Right kidney (tissue), 9 donors: ENCODE results near the gene TRIM32.

Experiments used
- DNase-seq: peaks from one replicate; pipeline ENCODE4 v3.0.0-alpha.2; 2016
- long read RNA-seq, 8 donors: transcript quantifications; one replicate each; lab custom pipeline, GENCODE V29; 2026

Gene TRIM32
- long read RNA-seq, donor 1, transcript TRIM32-201 (2 exons, 3,688 nt), result minor isoform, 6 of 13 reads
- long read RNA-seq, donor 1, transcript TRIM32-203 (2 exons, 3,717 nt), result major isoform, 7 of 13 reads
- long read RNA-seq, donor 1, partial matches to known transcripts, result 0 of 13 reads
- long read RNA-seq, donor 1, other reads (novel, unspliced or antisense), result 0 of 13 reads
- long read RNA-seq, donor 2, transcript TRIM32-203 (2 exons, 3,717 nt), result major isoform, 6 of 8 reads
- long read RNA-seq, donor 2, partial matches to known transcripts, result 0 of 8 reads
- long read RNA-seq, donor 2, other reads (novel, unspliced or antisense), result 0 of 8 reads
- long read RNA-seq, donor 3, partial matches to known transcripts, result 0 of 2 reads
- long read RNA-seq, donor 3, other reads (novel, unspliced or antisense), result 0 of 2 reads
- long read RNA-seq, donor 4, partial matches to known transcripts, result 0 of 4 reads
- long read RNA-seq, donor 4, other reads (novel, unspliced or antisense), result 0 of 4 reads
- long read RNA-seq, donor 5, partial matches to known transcripts, result 0 of 7 reads
- long read RNA-seq, donor 5, other reads (novel, unspliced or antisense), result 0 of 7 reads
- long read RNA-seq, donor 6, partial matches to known transcripts, result 0 of 5 reads
- long read RNA-seq, donor 6, other reads (novel, unspliced or antisense), result 0 of 5 reads
- long read RNA-seq, donor 7, transcript TRIM32-201 (2 exons, 3,688 nt), result major isoform, 6 of 10 reads
- long read RNA-seq, donor 7, partial matches to known transcripts, result 0 of 10 reads
- long read RNA-seq, donor 7, other reads (novel, unspliced or antisense), result 0 of 10 reads
- long read RNA-seq, donor 8, partial matches to known transcripts, result 0 of 6 reads
- long read RNA-seq, donor 8, other reads (novel, unspliced or antisense), result 0 of 6 reads

GRCh38 chr9:116687074-116687753, at the start of gene TRIM32:
TSS of gene TRIM32 (plus strand) at chr9:116687305. CDS start at chr9:116697743, 10,438 bp downstream.
- peak; percentile 87 for DNase-seq

GRCh38 chr9:116639251-116639741, 47.8 kb upstream of the TRIM32 start:
- no peak for DNase-seq

- DNase-seq, result no peak
Measured at GRCh38 chr9:116641292-116642059, 45.6 kb upstream of the TRIM32 start.

- no peak for DNase-seq
Measured at GRCh38 chr9:116643691-116644090, 43.4 kb upstream of the TRIM32 start.

- no peak for DNase-seq
Measured at GRCh38 chr9:116644091-116644688, 42.9 kb upstream of the TRIM32 start.

GRCh38 chr9:116646661-116647514, 40.2 kb upstream of the TRIM32 start:
- no peak for DNase-seq

- DNase-seq, result no peak
Measured at GRCh38 chr9:116647515-116647809, 39.6 kb upstream of the TRIM32 start.

- no peak for DNase-seq
Measured at GRCh38 chr9:116653348-116654058, 33.6 kb upstream of the TRIM32 start.

GRCh38 chr9:116654059-116654355, 33.1 kb upstream of the TRIM32 start:
- no peak for DNase-seq

GRCh38 chr9:116656501-116656971, 30.6 kb upstream of the TRIM32 start:
- no peak for DNase-seq

GRCh38 chr9:116656977-116657376, 30.1 kb upstream of the TRIM32 start:
- no peak for DNase-seq

GRCh38 chr9:116658265-116658664, 28.8 kb upstream of the TRIM32 start:
- no peak for DNase-seq

- DNase-seq, result peak; percentile 22
Measured at GRCh38 chr9:116661037-116661954, 25.8 kb upstream of the TRIM32 start.

GRCh38 chr9:116662646-116663310, 24.3 kb upstream of the TRIM32 start:
- no peak for DNase-seq

GRCh38 chr9:116663581-116663980, 23.5 kb upstream of the TRIM32 start:
- no peak for DNase-seq

GRCh38 chr9:116668970-116669695, 18.0 kb upstream of the TRIM32 start:
- no peak for DNase-seq

- DNase-seq, result no peak
Measured at GRCh38 chr9:116671605-116672004, 15.5 kb upstream of the TRIM32 start.
